NCI-H187 treated with DMSO at 0.1 percent for 48 hours (cell line): ENCODE data around the gene KDM5B.

Source experiments
- DNase-seq: peaks from one replicate; lab custom pipeline; 2025; lab: John Stamatoyannopoulos, UW

Gene KDM5B

GRCh38 chr1:202685641-202686040 is 122.6 kb downstream of the KDM5B start:
- DNase-seq: no peak

GRCh38 chr1:202684716-202685115 is 123.5 kb downstream of the KDM5B start:
- DNase-seq: no peak

GRCh38 chr1:202683029-202683428 is 125.2 kb downstream of the KDM5B start:
- DNase-seq: no peak

- no peak for DNase-seq
These were observed 125.7 kb downstream of the KDM5B start for GRCh38 chr1:202682477-202682876.

GRCh38 chr1:202681736-202682420 is 126.3 kb downstream of the KDM5B start:
- no peak for DNase-seq

GRCh38 chr1:202680586-202681352 is 127.5 kb downstream of the KDM5B start:
- DNase-seq: no peak

- no peak for DNase-seq
These were observed 128.6 kb downstream of the KDM5B start for GRCh38 chr1:202679406-202680177.

GRCh38 chr1:202677433-202677832 is 130.8 kb downstream of the KDM5B start:
- no peak for DNase-seq
